GM19043 (cell line): Measurements from ENCODE around the gene PGAM1.
"Not testable (repeated sequence)": the region's sequence is repeated elsewhere in the genome, so short reads cannot be mapped to it uniquely, and the experiment has no call there.

ENCODE experiments used
- ATAC-seq: cut with Tn5 transposase; IDR thresholded peaks from one replicate; pipeline ENCODE4 v1.9.1; 2021; ENCODE audit warnings: low read depth; ENCODE audit not compliant: unreplicated experiment

Gene PGAM1

GRCh38 chr10:97454330-97455036 is 28.5 kb downstream of the PGAM1 start:
- ATAC-seq, result no peak

GRCh38 chr10:97456034-97456685 is 30.2 kb downstream of the PGAM1 start:
- no peak for ATAC-seq

- no peak for ATAC-seq
Measured at GRCh38 chr10:97456686-97457065, 30.7 kb downstream of the PGAM1 start.

- no peak for ATAC-seq
Measured at GRCh38 chr10:97459111-97459510, 33.1 kb downstream of the PGAM1 start.

- no peak for ATAC-seq
Measured at GRCh38 chr10:97459933-97460332, 33.9 kb downstream of the PGAM1 start.

- no peak for ATAC-seq
Measured at GRCh38 chr10:97462309-97462708, 36.3 kb downstream of the PGAM1 start.

GRCh38 chr10:97463363-97464132 is 37.6 kb downstream of the PGAM1 start:
- no peak for ATAC-seq

GRCh38 chr10:97464226-97464625 is 38.2 kb downstream of the PGAM1 start:
- ATAC-seq, result no peak

GRCh38 chr10:97465982-97466381 is 40.0 kb downstream of the PGAM1 start:
- no peak for ATAC-seq

- no peak for ATAC-seq
Measured at GRCh38 chr10:97466755-97467154, 40.8 kb downstream of the PGAM1 start.

- ATAC-seq, result no peak
Measured at GRCh38 chr10:97468162-97468561, 42.2 kb downstream of the PGAM1 start.

GRCh38 chr10:97468781-97469180 is 42.8 kb downstream of the PGAM1 start:
- ATAC-seq, result not testable (repeated sequence)

- ATAC-seq, result no peak
Measured at GRCh38 chr10:97474918-97475317, 48.9 kb downstream of the PGAM1 start.

- ATAC-seq, result no peak
Measured at GRCh38 chr10:97475936-97476594, 50.1 kb downstream of the PGAM1 start.

GRCh38 chr10:97479410-97479809 is 53.4 kb downstream of the PGAM1 start:
- ATAC-seq, result not testable (repeated sequence)

- no peak for ATAC-seq
Measured at GRCh38 chr10:97479939-97480338, 53.9 kb downstream of the PGAM1 start.

- ATAC-seq, result no peak
Measured at GRCh38 chr10:97481071-97481470, 55.1 kb downstream of the PGAM1 start.

GRCh38 chr10:97482381-97482780 is 56.4 kb downstream of the PGAM1 start:
- no peak for ATAC-seq
